Prostate gland (tissue), 2 donors: ENCODE measurements around the gene HMGCR.

Experiments
- CTCF ChIP-seq, 4 experiments: fragments of 200-600 bp in 2 of 4; fragments of 450-650 bp in 2 of 4; sonication (generic) in 2 of 4; IDR thresholded peaks; 1 replicate in 3 of 4; 2 replicates in 1 of 4; pipeline ENCODE4 v1.5.1; 2016 to 2019; ENCODE audit warnings: antibody characterized with exemption in 4 of 4, mild to moderate bottlenecking in 2 of 4, moderate library complexity in 2 of 4
- POLR2A ChIP-seq: fragments of 450-650 bp; IDR thresholded peaks from one replicate; pipeline ENCODE4 v1.6.1; 2016; ENCODE audit warnings: antibody characterized with exemption, mild to moderate bottlenecking

- TF ChIP-seq CTCF (IDR thresholded peaks at IDR 0.05) = no peak
- TF ChIP-seq POLR2A = no peak
These were observed 44.4 kb downstream of the HMGCR start for GRCh38 chr5:75381456-75381855.
